ENCODE results near the gene MCF2L. TPM values are rescaled to one million over a fixed set of nuclear protein-coding genes. Genes with fewer than 3 reads are reported as not detected.

MCF2L gene
- total RNA-seq, 1 donor = 8.0 TPM

GRCh38 chr13:113020323-113021080, 51.5 kb downstream of the MCF2L start:
- H3K4me3 ChIP-seq (ENCODE audit: low read depth, low read length) = no peak overlapping the region
- no peak for TF ChIP-seq CTCF (IDR thresholded peaks at IDR 0.05; ENCODE audit: insufficient read depth, low read length)
- DNase-seq (ENCODE audit: low read depth) = no peak

- H3K4me3 ChIP-seq (ENCODE audit: low read depth, low read length) = no peak overlapping the region
- no peak for DNase-seq (ENCODE audit: low read depth)
- TF ChIP-seq CTCF (IDR thresholded peaks at IDR 0.05; ENCODE audit: insufficient read depth, low read length) = no peak
Measured at GRCh38 chr13:113021391-113021790, 52.4 kb downstream of the MCF2L start.

GRCh38 chr13:113021811-113022210, 52.8 kb downstream of the MCF2L start:
- no peak for TF ChIP-seq CTCF (IDR thresholded peaks at IDR 0.05; ENCODE audit: insufficient read depth, low read length)

GRCh38 chr13:113022391-113022744, 53.4 kb downstream of the MCF2L start:
- H3K4me3 ChIP-seq (ENCODE audit: low read depth, low read length) = no peak overlapping the region
- TF ChIP-seq CTCF (IDR thresholded peaks at IDR 0.05; ENCODE audit: insufficient read depth, low read length) = no peak
- DNase-seq (ENCODE audit: low read depth) = no peak

More at GRCh38 chr13:113021811-113022210, 52.8 kb downstream of the MCF2L start:
- no peak overlapping the region for H3K4me3 ChIP-seq (ENCODE audit: low read depth, low read length)
- no peak for DNase-seq (ENCODE audit: low read depth)

- peak; percentile 32 for DNase-seq (ENCODE audit: low read depth)
- no peak for TF ChIP-seq CTCF (IDR thresholded peaks at IDR 0.05; ENCODE audit: insufficient read depth, low read length)
- no peak overlapping the region for H3K4me3 ChIP-seq (ENCODE audit: low read depth, low read length)
Measured at GRCh38 chr13:113022745-113023574, 53.9 kb downstream of the MCF2L start.

GRCh38 chr13:113023694-113024430, 54.8 kb downstream of the MCF2L start:
- TF ChIP-seq CTCF (IDR thresholded peaks at IDR 0.05; ENCODE audit: insufficient read depth, low read length) = no peak
- no peak overlapping the region for H3K4me3 ChIP-seq (ENCODE audit: low read depth, low read length)
- no peak for DNase-seq (ENCODE audit: low read depth)
